Testis (tissue), 3 donors: Measurements from ENCODE around the gene WDR5B. TPM values are rescaled to one million over a fixed set of nuclear protein-coding genes. Genes with fewer than 3 reads are reported as not detected.

ENCODE experiments used
- DNase-seq: peaks from one replicate; pipeline ENCODE4 v3.0.0-alpha.2; 2019
- H3K27ac ChIP-seq, 2 donors: fragments of 200-600 bp; sonication (generic); one replicate each; pipeline ENCODE4 v1.5.1; 2019
- H3K27me3 ChIP-seq: fragments of 200-600 bp; sonication (generic); one replicate; pipeline ENCODE4 v1.5.1; 2019
- H3K36me3 ChIP-seq: fragments of 200-600 bp; sonication (generic); one replicate; pipeline ENCODE4 v1.5.1; 2017; ENCODE audit warnings: low read depth; ENCODE audit errors: missing control alignments
- H3K4me1 ChIP-seq: fragments of 200-600 bp; sonication (generic); one replicate; pipeline ENCODE4 v1.5.1; 2019
- H3K4me3 ChIP-seq, 2 donors: fragments of 200-600 bp; sonication (generic); one replicate each; pipeline ENCODE4 v1.5.1; 2017 to 2019
- H3K9me3 ChIP-seq: fragments of 200-600 bp; sonication (generic); one replicate; pipeline ENCODE4 v1.5.1; 2017
- POLR2A ChIP-seq: fragments of 450-650 bp; IDR thresholded peaks from one replicate; pipeline ENCODE4 v1.6.1; 2017; ENCODE audit warnings: antibody characterized with exemption, mild to moderate bottlenecking, moderate library complexity
- WGBS, 2 donors: methylation state at CpG; one replicate each; pipeline ENCODE4 v1.1.5; 2018; 5-methylcytosine and 5-hydroxymethylcytosine counted together
- intact Hi-C: fragments of 100-400 bp; cut with DNase I; formaldehyde crosslinking; loops from one replicate; pipeline ENCODE4 v1.15.1; 2023; ENCODE audit warnings: low total_unique reads
- polyA plus RNA-seq: library from polyadenylated mRNA; stranded (reverse); fragments of 350-450 nt; fragmentation: Illumina TruSeq; extraction: RNeasy Lipid Tissue Mini Kit (QIAGEN cat#74804); gene quantifications from one replicate; pipeline ENCODE4 v1.2.3, GENCODE V29; 2014; ENCODE audit warnings: low read depth, low replicate concordance; ENCODE audit not compliant: insufficient read depth
- total RNA-seq, 2 donors: library from RNA; depleted of rRNA; stranded (reverse); fragments of >200 nt; gene quantifications; one replicate each; pipeline ENCODE4 v1.2.3, GENCODE V29; 2016
- TF ChIP-seq, protein P1 (sequence below), 3 experiments: fragments of 450-650 bp in 2 of 3; fragments of 200-600 bp in 1 of 3; sonication (generic) in 1 of 3; IDR thresholded peaks; one replicate each; pipeline ENCODE4 v1.5.1; 2016 to 2019; ENCODE audit warnings: antibody characterized with exemption in 3 of 3, mild to moderate bottlenecking in 2 of 3, moderate library complexity in 1 of 3

Gene WDR5B
- total and polyA plus RNA-seq, 3 donors from 2014 or later = 5.1 to 8.9 (median 7.1) TPM

DNA sequence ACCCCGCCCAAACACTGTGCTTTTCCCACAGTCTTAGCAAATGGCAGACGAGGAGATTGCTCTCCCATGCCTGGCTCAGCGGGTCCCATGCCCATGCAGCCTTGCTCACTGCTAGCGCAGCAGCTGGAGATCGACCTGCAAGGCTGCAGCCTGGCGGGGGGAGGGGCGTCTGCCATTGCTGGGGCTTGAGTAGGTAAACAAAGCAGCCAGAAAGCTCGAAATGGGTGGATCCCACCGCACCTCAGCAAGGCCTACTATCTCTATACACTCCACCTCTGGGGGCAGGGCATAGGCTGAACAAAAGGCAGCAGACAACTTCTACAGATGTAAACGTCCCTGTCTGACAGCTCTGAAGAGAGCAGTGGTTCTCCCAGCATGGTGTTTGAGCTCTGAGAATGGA is 27.2 kb upstream of the WDR5B start:
- Histone ChIP-seq H3K4me3 (no peak overlapping the region), H3K9me3 (no peaks in the 10 kb centered on the region), H3K27ac (no peak overlapping the region), H3K36me3 (no peaks in the 10 kb centered on the region), H3K27me3 (no peaks in the 10 kb centered on the region), H3K4me1 (no peaks in the 10 kb centered on the region)
- no peak for DNase-seq
- WGBS, 2 donors = 70 to 71% methylated on average over 9 to 10 of the region's 10 CpGs
- TF ChIP-seq, protein P1, sequence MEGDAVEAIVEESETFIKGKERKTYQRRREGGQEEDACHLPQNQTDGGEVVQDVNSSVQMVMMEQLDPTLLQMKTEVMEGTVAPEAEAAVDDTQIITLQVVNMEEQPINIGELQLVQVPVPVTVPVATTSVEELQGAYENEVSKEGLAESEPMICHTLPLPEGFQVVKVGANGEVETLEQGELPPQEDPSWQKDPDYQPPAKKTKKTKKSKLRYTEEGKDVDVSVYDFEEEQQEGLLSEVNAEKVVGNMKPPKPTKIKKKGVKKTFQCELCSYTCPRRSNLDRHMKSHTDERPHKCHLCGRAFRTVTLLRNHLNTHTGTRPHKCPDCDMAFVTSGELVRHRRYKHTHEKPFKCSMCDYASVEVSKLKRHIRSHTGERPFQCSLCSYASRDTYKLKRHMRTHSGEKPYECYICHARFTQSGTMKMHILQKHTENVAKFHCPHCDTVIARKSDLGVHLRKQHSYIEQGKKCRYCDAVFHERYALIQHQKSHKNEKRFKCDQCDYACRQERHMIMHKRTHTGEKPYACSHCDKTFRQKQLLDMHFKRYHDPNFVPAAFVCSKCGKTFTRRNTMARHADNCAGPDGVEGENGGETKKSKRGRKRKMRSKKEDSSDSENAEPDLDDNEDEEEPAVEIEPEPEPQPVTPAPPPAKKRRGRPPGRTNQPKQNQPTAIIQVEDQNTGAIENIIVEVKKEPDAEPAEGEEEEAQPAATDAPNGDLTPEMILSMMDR (IDR thresholded peaks at IDR 0.05) = no peak
- TF ChIP-seq POLR2A = no peak
- intact Hi-C loops = no loop called here

DNA sequence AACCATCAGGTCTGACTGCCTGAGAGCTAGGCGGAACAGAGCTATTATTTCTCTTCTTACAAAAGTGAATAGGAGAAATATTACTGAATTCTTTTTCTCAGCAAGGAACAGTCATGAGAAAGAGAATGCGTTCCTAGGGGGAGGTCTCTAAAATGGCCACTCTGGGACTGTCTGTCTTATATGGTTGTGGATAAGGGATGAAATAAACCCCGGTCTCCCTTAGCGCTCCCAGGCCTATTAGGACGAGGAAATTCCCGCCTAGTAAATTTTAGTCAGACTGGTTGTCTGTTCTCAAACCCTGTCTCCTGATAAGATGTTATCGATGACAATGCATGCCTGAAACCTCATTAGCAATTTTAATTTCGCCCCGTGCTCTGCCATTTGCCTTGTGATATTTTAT is 20.1 kb upstream of the WDR5B start:
- TF ChIP-seq POLR2A = no peak
- TF ChIP-seq, protein P1 (IDR thresholded peaks at IDR 0.05) = no peak
- no peak overlapping the region for H3K4me3 ChIP-seq
- H3K4me1 ChIP-seq = no peaks in the 10 kb centered on the region
- no peaks in the 10 kb centered on the region for H3K36me3 ChIP-seq
- H3K27me3 ChIP-seq = no peaks in the 10 kb centered on the region
- intact Hi-C loops = no loop called here
- DNase-seq = no peak
- 93 to 96% methylated on average over 9 of the region's 9 CpGs for WGBS, 2 donors
- H3K27ac ChIP-seq = no peak overlapping the region
- H3K9me3 ChIP-seq = no peaks in the 10 kb centered on the region

DNA sequence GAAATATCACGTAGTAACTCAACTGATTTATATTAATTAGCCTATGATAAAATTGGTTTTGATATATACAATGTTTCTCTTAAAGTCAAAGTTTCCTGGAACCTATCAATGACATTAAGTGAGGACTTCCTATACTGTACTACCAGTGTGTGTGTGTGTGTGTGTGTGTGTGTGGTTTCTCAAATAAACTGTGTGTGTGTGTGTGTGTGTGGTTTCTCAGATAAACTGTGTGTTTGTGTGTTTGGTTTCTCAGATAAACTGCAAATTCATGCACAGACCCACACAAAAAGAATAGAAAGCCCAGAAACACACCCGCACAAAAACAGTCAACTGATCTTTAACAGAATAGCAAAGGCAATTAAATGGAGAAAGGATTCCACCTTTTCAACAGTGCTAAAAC is 14.5 kb upstream of the WDR5B start:
- Histone ChIP-seq H3K27me3 (no peaks in the 10 kb centered on the region), H3K27ac (no peak overlapping the region), H3K9me3 (no peaks in the 10 kb centered on the region), H3K4me3 (no peak overlapping the region), H3K4me1 (no peaks in the 10 kb centered on the region), H3K36me3 (no peaks in the 10 kb centered on the region)
- DNase-seq = no peak
- no peak for TF ChIP-seq POLR2A
- 88 to 90% methylated on average over 2 of the region's 2 CpGs for WGBS, 2 donors
- intact Hi-C loops = no loop called here

DNA sequence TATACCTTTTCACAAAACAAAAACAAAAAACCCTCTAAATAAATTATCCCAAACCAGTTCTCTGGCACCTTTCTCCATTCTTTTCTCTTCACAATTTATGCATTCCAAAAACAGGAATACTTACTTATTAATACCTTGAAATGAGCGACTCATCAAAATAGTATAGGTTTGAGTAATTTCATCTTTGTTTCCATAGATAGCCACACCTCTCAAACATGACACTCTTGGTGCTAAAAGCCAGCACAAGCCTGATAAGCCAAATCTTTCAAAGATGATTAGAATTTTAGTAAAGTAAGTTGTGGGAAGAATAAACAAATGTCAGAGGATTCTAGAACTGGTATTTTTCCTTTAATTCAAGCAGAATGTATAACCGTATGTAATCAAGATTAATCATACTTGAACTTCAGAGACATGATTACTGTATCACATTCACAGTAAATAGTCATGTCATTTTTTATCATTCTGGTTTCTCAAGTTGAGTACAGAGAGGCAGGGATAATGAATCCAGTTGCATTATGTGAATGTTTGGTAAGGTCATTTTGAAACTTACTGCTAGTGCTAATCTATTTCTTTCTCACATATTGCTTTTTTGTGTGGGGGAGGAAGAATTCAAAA is 12.1 kb upstream of the WDR5B start:
- H3K4me3 ChIP-seq = no peak overlapping the region
- H3K9me3 ChIP-seq = no peaks in the 10 kb centered on the region
- intact Hi-C loops = no loop called here
- DNase-seq = no peak
- no peaks in the 10 kb centered on the region for H3K27me3 ChIP-seq
- 88 to 89% methylated on average over 2 of the region's 2 CpGs for WGBS, 2 donors
- no peaks in the 10 kb centered on the region for H3K4me1 ChIP-seq
- H3K36me3 ChIP-seq = no peaks in the 10 kb centered on the region
- TF ChIP-seq, protein P1 (IDR thresholded peaks at IDR 0.05) = no peak
- no peak for TF ChIP-seq POLR2A
- no peak overlapping the region for H3K27ac ChIP-seq

DNA sequence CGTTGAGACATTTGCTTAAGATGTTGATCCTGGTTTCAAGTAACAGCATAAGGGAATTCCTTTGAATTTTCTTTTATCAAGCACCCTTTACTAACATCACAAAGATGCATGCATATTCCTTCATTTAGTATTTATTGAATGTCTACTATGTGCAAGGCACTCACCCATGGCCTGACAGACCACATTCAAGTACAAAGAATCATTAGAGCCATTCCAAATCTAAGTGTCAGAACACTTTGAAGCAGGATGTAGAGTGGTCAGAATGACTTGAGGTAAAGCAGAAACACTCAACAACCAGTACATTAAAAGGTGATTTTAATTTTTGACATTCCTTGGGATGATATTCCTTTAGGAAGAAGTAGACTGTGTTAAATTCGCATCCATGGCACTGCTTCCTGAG is 6.0 kb upstream of the WDR5B start:
- Histone ChIP-seq H3K27ac (no peak overlapping the region), H3K4me1 (peaks cover 6% of the 10 kb centered on the region)

More for the DNA sequence above, 6.0 kb upstream of the WDR5B start:
- Histone ChIP-seq H3K9me3 (no peaks in the 10 kb centered on the region), H3K36me3 (no peaks in the 10 kb centered on the region), H3K27me3 (no peaks in the 10 kb centered on the region), H3K4me3 (no peak overlapping the region)
- WGBS, 2 donors = 88 to 91% methylated on average over 2 of the region's 2 CpGs
- no peak for TF ChIP-seq POLR2A
- TF ChIP-seq, protein P1 (IDR thresholded peaks at IDR 0.05) = no peak
- intact Hi-C loops = no loop called here
- DNase-seq = no peak
